Embryonic facial prominence (tissue), 1 donor: ENCODE results near the gene PCSK6.

ENCODE experiments used
- DNase-seq: peaks from one replicate; pipeline ENCODE4 v3.0.0-alpha.2; 2016; ENCODE audit errors: extremely low spot score

PCSK6 gene

DNA sequence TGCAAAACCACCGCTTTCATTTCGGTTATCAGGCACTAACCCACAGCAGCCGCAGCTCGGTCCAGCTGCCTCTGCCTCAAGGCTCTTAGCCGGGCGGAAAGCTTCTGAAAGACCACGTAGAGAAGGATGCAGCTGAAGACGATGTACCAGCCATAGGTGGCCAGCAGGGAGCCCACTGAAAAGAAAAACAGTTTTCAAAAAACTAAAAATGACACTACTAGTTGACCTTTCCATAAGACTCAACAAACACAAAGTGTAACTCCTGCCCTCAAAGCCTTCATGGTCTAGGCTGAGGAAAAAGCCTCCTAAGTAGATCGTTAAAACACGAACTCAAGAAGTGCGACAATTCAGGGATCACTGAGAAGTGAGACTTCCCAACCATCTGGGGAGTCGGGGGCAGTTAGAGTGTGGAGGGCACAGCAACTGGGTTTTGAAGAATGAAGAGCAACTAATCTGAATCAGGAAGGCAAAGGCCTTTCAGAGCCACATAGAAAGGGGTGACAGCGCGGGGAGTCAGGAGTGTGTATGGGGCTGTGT, 212.9 kb downstream of the PCSK6 start:
- no peak for DNase-seq

DNA sequence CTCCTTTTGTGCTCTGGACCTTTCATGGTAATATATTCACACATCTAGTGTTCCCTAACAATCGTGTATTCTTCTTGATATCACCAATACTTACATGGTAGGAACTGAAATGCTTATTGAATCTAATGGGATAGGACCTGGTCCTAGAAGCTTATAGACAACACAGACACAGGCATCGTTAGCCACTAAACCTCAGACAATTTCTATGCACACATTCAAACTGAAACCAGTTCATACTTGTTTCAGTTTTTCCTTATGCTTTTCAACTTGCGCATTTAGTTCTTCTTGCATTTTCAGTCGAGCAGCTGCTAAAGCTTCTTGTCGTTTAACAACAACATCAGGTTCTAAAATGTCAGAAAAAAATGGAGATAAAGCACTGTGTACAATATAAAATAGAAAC, 214.5 kb downstream of the PCSK6 start:
- no peak for DNase-seq

DNA sequence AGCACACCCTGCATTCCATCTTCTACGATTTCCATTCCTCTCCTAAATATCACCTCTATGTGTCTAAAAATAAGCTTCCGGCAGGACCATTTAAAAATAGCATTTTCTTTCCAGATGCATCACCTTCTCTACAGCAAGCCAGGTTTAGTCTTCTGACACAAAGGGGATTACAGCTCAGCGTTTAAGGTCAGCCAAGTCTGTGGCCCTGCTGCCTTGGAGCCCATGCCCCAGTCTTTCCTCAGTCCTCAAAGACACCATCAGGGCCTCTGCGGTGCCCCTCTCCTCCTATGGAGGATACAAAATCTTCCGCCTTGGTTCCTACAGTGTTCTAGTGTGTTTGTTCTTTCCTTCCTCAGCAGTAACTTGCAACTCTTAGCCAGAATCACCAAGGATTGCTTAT, 216.0 kb downstream of the PCSK6 start:
- DNase-seq: no peak

DNA sequence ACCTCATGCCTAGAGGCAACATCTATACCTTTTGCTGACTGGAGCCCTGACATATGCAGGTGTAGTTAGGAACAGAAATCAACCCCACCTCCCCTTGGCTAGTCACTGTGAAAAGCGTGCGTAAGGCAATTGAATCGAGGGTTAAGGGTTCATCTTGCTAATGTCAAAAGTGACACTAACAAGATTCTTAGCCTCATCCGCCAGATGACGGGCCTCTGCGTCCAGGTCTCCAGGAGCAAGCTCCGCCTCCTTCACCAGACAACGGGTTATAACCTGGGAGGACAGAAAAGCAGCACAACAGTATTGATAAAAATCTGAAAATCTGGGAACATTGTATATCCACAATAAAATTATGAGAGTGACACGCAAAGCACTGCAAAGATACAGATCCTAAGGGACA, 216.9 kb downstream of the PCSK6 start:
- DNase-seq: no peak

DNA sequence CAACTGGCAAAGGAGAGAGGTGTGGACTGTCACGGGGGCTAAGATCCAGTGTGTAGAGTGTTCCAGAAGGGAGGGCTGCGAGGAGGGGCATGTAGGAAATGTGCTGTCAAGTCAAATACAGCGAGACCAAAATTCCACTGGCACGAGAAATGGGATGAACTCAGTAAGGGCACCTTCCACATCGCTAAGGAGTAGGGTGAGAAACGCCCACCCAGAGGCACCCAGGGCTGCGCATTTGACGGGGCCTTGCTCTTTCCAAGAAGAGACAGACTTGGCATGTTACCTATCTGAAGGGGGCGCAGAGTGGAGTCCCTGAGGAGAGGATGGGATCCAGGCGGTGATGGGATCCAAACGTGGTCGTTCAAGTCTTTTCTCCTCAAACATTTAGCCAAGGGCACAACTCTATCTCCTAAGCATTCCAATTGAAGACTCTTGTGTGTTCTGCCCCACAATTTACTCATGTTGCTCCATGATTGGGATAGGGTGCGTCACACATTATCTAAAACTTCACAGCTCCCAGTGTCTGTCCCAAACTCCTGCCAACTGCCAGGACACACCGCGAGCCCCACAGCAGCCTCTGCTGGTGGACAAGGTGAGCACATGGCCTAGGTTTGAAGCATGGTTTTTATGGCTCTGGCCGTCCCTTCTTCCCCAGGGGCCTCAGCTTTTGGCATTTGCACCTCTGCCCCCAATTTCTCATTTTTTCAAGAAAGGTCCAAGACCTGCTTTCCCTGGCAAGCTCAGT, 219.9 kb downstream of the PCSK6 start:
- DNase-seq: no peak

DNA sequence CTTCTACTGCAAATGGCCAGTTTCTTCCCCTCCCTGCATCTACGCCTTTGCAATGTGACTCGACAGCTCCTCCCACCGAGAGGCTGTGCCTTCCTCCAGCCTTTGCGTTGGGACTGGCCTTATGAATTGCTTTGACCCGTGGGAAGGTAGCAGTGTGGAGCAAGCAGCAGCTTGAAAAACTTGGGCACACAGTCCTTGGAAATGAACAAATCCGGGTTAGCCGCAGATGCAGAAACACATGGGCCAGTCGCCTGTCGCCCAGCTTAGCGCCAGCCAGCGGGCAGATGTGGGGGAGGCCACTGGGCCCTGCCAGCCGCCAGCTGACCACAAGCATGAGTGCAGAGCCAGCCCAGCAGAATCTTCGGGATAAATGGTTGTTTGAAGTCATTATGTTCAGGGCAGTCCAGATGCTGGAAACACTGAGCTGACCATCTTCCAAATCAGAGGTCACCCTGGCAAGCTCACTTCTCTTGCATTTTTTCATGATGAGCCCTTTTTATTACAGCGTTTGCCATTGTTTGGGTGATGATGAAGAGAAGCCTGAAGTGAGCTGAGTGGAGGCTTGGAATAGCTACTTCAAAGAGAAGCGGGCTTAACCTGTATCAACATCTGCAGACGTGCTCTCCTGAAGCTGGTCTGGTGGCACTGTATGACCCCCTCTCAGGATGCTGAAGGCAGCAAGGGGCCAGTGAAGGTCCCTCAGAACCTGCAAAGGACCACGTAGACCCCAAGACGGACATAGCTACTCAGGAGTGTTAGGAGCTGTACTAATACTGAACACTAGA, 222.0 kb downstream of the PCSK6 start:
- DNase-seq: no peak

DNA sequence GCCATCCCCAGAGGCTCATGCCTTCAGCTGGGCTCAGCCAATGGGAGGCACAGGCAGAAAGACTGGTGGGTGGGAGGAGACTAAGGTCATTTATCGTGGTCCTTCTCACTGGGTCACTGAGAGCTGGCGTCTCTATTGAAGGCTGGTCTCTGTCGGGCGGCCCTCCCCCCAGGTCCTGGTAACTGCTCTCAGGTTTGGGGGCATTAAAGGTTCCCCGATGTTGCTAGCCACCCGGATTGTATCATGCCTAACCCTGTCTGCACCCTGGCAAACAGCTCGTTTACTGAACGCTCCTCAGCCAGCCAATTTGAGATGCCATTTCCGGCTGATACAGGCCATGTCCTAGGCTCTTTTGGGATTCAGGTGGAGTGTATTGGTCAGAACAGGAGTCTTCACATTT, 222.7 kb downstream of the PCSK6 start:
- no peak for DNase-seq

DNA sequence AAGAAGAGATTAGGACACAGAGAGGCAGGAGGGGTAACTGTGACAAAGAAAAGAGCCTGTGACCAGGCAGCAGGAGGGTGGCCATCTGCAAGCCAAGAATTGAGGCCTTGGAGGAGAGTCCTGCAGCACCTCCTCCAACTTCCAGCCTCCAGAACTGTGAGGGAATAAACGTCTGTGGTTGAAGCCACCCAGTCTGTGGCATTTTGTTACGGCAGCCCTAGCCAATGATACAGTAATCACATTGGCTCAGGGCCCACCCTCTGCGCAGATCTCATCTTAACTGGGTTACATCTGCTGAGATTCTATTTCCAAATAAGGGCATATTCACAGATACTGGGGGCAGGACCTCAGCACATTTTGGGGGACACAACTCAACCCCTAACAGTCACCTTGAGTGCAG, 223.5 kb downstream of the PCSK6 start:
- DNase-seq: no peak

DNA sequence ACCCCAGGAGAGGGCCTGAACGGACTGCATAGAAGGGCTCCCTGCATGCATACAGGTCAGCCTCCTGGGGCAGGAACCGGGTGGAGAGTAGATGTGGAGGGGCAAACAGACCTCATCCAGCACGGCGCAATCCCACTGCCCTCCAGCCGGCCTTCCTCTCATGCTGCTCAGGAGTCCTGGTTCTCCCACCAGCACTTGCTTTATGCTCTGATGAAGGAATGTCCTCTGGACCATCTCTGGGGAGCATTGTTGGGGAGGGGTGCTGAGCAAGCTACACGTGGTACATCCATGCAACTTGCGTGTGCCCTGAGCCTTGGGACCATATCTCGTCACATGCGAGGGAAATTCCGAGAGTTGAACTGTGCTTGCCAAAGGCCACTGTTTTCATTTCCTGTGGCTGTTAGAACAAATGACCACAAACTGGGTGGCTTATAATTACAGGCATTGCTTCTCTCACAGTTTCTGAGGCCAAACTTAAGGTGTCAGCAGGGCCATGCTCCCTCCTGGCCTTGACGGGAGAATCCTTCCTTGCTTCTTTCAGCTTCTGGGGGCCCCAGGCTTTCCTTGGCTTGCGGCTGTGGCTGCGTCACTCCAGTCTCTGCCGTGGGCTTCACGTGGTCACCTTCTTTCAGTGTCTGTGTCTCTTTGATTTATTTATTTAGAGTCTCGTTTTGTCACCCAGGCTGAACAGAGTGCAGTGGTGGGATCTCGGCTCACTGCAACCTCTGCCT, 224.4 kb downstream of the PCSK6 start:
- DNase-seq: no peak

DNA sequence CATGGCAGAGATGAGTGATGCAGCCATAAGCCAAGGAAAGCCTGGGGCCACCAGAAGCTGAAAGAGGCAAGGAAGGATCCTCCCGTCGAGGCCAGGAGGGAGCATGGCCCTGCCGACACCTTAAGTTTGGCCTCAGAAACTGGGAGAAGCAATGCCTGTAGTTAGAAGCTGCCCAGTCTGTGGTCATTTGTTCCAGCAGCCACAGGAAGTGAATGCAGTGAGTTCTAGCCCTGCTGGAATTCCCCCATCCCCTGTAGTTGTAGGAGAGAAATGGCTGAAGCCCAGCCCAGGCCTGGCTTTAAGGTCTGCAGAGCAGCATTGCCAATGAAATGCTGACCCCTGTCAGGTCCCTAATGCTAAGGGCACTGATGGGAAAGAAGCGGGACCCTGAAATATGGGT, 225.5 kb downstream of the PCSK6 start:
- no peak for DNase-seq

DNA sequence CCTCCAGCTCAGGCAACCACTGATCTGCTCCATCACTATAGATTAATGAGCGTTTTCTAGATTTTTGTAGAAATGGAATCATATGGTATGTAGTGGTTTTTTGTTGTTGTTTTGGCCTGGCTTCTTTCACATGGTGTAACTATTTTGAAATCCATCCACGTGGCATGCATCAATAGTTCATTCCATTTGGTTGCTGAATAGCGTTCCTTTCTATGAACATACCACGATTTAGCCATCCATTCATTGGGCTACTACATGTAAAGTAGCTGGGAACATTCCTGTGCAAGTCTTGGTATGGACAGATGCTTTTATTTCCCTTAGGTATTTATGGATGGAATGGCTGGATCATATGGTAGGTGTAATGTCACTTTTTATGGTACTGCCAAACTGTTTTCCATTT, 227.0 kb downstream of the PCSK6 start:
- no peak for DNase-seq

DNA sequence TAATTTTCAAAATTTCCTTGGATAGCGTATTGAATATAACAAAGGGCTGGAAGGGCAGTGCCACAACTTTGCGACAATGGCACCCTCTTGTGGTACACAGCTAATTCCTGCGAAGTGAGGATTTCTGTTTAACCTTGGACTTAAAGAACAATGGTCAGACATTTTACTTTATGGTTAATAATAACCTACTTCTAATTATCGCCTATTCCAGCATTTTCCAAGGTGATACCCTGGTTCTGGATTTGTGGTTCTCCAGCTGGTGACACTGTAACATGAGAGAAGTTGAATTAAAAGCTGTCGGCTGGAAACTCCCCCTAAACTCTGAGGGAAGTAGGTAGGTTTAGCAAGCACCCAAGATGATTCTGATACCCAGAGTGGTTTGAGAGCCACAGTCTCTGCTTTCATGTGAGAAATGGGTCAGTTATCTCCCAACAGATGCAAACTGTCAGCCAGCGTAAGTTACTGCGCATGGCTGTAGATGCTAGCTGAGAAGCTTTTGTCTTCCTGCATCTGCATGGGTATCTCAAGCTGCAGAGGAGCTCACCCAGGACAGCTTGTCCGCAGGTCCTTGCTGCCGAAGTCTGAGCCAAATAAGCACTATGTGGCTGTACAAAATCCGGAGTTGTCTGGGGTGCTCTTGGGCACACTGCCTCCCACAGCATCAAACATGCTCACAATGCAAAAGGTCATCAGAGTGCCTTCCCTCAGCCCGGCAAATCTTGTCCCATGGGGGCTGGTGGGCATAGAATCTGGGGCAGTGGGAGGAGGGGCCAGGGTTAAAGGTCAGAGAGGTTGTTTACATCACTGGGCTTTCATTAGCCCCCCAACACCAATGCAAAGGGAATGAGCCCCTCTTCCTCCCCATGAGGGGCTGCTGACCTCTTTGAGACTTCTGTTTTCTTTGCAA, 231.0 kb downstream of the PCSK6 start:
- peak; percentile 59 for DNase-seq

DNA sequence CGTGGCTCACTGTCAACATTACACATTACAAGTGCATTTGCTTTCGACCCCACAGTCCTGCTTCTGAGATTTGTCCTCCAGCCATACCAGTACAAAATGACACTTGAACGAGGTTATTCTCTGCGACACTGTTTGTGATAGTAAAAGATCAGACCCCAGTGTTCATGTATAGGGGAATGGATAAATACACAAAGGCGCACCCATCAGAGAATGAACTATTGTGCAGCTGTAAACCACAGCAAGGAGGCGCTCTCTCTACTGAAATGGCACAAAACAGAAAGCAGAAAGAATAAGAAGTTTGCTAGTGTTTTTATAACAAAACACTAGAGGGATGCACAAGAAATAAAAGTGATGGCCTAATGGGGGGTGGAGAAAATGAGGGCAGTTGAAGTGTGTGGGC, 232.8 kb downstream of the PCSK6 start:
- no peak for DNase-seq

DNA sequence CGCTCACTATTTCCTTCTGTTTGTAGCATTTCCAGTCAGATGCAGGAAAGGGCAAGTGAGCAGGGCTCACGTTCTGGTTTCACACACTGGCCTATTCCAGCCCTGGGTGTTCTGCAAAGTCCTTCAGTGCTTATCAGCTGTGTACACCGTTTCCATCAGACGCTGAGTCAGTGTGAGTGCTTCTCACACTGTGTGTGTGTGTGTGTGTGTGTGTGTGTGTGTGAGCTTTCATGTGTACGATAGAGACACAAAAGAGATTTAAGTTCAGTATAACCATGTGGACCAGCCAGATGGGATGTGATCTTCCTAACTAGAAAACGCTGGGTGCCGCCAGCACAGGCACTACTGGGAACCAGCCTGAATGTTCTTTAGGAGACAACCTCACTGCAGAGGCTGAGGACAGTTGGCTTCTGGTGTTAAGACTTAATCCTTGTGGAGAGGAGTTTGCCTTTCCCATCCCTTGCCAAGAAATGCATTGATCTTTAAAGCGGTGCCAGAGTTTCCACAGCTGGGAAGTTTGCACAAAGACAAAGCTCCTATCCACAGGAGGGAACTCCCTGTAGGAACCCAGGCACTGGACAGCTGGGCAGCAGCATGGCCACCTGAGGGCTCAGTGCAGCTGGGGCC, 233.8 kb downstream of the PCSK6 start:
- no peak for DNase-seq

DNA sequence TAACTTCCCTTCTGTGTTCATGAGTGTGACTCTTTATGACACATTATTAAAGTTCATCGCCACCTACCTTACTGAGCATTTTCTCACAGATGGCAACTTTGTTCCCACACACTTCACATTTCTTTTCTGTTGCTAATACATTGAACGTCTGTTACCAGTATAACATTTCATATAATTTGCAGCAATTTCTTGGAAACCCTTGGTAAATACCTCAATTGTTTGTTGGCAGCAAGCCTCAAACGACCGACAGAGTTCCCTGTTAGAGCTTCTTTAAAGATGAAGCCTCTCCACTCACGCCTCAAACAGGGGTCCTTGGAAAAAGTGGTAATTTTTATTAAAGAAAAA, 234.5 kb downstream of the PCSK6 start:
- no peak for DNase-seq

DNA sequence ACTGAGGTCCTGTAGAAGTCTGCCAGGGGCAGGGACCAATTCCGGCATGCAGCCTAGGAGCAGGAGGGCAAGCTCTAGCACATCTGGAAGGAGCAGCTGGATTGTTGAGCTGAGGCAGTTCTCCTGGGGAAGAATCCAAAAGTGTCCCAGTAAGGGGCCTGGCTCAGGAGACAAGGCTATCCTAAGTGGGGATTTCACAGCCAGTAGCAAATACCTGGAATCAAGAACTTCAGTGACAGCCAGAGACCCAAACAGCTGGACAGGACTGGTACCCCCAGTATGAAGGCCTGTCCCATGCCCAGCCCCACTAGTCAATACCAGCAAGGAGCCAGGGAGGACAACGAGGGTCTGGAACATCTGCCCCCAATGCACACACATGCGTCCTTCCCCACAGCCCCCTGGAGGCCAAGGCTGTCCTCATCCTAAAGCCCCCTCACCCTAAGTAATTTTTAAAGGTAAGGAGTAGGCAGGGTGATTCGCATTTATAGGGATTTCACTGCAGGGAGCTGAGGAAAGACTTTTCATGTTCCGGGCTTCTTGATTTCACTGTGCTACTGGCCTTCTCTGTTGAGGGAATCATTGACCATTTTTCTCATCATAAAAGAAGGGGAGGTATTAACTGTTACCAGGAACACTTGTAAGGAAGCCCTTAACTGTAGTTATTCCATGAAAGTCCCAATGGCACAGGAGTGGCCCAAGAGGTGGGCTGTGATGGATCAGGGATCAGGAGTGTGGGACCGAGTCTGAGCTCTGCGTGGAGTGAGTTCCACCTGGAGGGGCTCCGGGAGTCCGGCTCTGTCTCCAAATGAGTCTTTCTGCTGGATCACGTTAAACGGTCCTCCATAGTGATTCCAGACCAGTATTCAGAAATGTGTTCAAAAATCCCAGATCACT, 235.1 kb downstream of the PCSK6 start:
- DNase-seq: no peak
